ENCODE results near the gene MPHOSPH8. TPM values are rescaled to one million over a fixed set of nuclear protein-coding genes. Genes with fewer than 3 reads are reported as not detected.
"Not testable (repeated sequence)": the region's sequence is repeated elsewhere in the genome, so short reads cannot be mapped to it uniquely, and the experiment has no call there.

Gene MPHOSPH8
- total RNA-seq, 1 donor from 2014 or later, result 44.3 TPM

GRCh38 chr13:19709039-19709438 is 75.6 kb downstream of the MPHOSPH8 start:
- H3K27ac Mint-ChIP-seq; H3K4me3 Mint-ChIP-seq; H3K36me3 Mint-ChIP-seq (ENCODE audit: low read depth); H3K9me3 Mint-ChIP-seq; intact Hi-C loops (cut with micrococcal nuclease); H3K27me3 Mint-ChIP-seq (ENCODE audit: insufficient read depth); DNase-seq (ENCODE audit: low spot score): not testable (repeated sequence)
- peaks cover 12% of the 10 kb centered on the region for H3K4me1 Mint-ChIP-seq (ENCODE audit: low read depth)

- intact Hi-C loops (cut with micrococcal nuclease), result loop anchor here (5.0 to 10.0 kb wide), 3 partner anchors 55 to 153 kb away; partner anchors contain the start of genes MPHOSPH8 and ZMYM5
- H3K9me3 Mint-ChIP-seq; DNase-seq (ENCODE audit: low spot score): not testable (repeated sequence)
Measured at GRCh38 chr13:19709782-19710181, 76.3 kb downstream of the MPHOSPH8 start.

GRCh38 chr13:19713186-19713965 is 79.9 kb downstream of the MPHOSPH8 start:
- Mint-ChIP-seq H3K27me3 (ENCODE audit: insufficient read depth) (no peaks in the 10 kb centered on the region), H3K36me3 (ENCODE audit: low read depth) (peaks cover 11% of the 10 kb centered on the region), H3K4me3 (no peak overlapping the region), H3K9me3 (no peaks in the 10 kb centered on the region), H3K4me1 (ENCODE audit: low read depth) (peaks cover 21% of the 10 kb centered on the region), H3K27ac (peak overlapping the region; percentile 61)
- intact Hi-C loops (cut with micrococcal nuclease), result loop anchor here (5.0 to 10.0 kb wide), 3 partner anchors 51 to 149 kb away; partner anchors contain the start of genes MPHOSPH8 and ZMYM5
- no peak for DNase-seq (ENCODE audit: low spot score)

More at GRCh38 chr13:19709782-19710181, 76.3 kb downstream of the MPHOSPH8 start:
- H3K36me3 Mint-ChIP-seq (ENCODE audit: low read depth); H3K27me3 Mint-ChIP-seq (ENCODE audit: insufficient read depth); H3K4me3 Mint-ChIP-seq; H3K27ac Mint-ChIP-seq: not testable (repeated sequence)
- H3K4me1 Mint-ChIP-seq (ENCODE audit: low read depth), result peaks cover 19% of the 10 kb centered on the region

- Mint-ChIP-seq H3K36me3 (ENCODE audit: low read depth) (peaks cover 13% of the 10 kb centered on the region), H3K27ac (no peak overlapping the region), H3K9me3 (no peaks in the 10 kb centered on the region), H3K4me1 (ENCODE audit: low read depth) (peaks cover 5% of the 10 kb centered on the region), H3K27me3 (ENCODE audit: insufficient read depth) (no peaks in the 10 kb centered on the region), H3K4me3 (no peak overlapping the region)
- no peak for DNase-seq (ENCODE audit: low spot score)
- intact Hi-C loops (cut with micrococcal nuclease), result no loop called here
Measured at GRCh38 chr13:19720039-19720438, 86.6 kb downstream of the MPHOSPH8 start.

Other genes starting within 250 kb of the MPHOSPH8 start
- gene TPTE2, start 72.1 kb upstream of the MPHOSPH8 start, total RNA-seq, result not detected in 2 replicates
- 79.0 and 82.0 TPM in 2 replicates for gene PSPC1, start 149.3 kb downstream of the MPHOSPH8 start, total RNA-seq
- gene ZMYM5, start 230.0 kb downstream of the MPHOSPH8 start, total RNA-seq, result 12.2 and 14.2 TPM in 2 replicates